ENCODE data around the gene TMEM79.
"Not testable (repeated sequence)": the region's sequence is repeated elsewhere in the genome, so short reads cannot be mapped to it uniquely, and the experiment has no call there.

The TMEM79 gene

DNA sequence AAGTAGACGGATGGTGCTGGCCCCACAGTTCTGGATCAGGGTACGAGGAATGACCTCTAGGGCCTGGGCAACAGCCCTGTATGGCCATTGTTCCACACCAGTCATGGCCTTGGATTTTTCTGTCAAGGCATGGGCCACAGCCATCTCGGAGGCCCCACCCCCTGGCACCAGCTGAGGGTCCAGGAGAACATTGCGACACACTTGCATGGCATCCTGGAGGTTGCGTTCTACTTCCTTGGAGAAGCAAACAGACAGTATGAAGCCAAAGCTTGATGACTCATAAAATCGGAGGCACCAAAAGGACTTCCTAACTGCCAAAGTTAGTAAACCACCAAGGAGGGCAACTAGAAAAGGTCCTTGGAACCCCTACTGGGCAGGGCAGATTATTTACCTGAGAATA, 26.8 kb downstream of the TMEM79 start:
- no peak for DNase-seq

DNA sequence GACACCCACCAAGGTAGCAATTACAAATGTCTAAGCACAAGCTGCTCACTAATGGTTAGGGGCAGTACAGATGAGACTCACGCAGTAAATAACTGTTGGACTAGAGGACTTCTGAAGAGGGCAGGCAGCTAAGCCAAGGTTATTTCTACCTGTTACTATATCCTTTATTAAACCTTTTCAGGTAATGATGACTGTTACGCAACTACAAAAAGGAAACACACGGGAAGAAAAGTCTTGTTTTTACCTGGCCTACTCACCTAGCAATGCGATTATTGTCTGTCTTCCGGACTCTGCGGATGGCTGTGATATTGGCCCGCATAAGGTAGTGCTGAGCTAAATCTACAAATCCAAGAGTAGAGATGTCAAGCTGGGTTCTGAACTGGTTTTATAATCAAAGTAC, 32.8 kb downstream of the TMEM79 start:
- no peak for DNase-seq

DNA sequence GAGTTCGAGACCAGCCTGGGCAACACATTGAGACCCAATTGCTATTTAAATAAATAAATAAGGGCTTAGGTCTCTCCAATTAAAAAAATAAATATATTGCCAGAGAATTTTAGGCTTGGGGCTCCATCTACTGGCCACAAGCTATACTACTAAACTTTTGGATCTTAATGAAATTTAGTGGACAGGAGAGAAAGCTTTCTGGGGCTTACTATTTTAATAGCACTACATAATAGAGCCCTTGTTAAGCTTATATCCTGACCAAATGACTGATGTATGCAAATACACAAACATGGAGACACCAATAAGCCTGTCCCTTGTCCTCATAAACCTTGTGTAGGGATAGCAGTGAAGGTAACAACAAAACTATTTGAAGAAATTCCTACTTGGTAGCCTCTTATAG, 35.5 kb downstream of the TMEM79 start:
- DNase-seq = no peak

DNA sequence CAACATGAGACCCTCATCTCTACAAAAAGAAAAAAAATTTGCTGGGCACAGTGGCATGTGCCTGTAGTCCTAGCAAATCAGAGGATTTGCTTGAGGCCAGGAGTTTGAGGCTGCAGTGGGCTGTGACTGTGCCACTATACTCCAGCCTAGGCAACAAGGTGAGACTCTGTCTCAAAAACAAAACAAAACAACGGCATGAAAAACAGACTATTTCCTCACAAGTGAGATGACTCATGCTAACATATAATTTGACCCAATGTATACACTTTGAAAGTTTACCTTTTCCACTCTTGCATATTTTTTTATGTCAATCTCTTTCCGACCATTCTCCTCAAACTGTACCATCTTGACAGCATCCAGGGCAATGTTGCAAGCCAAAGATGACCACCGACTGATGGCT, 36.4 kb downstream of the TMEM79 start:
- no peak for DNase-seq

DNA sequence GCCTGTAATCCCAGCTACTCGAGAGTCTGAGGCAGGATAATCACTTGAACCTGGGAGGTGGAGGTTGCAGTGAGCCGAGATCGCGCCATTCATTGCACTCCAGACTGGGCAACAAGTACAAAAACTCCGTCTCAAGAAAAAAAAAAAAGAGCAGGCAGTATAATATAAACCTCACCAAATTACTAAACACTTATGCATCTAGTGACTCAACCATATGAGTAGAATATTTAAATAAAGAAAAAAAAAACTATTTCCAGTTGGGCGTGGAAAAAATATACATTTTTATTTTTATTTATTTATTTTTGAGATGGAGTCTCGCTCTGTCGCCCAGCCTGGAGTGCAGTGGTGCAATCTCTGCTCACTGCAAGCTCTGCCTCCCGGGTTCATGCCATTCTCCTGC, 39.1 kb downstream of the TMEM79 start:
- not testable (repeated sequence) for DNase-seq

DNA sequence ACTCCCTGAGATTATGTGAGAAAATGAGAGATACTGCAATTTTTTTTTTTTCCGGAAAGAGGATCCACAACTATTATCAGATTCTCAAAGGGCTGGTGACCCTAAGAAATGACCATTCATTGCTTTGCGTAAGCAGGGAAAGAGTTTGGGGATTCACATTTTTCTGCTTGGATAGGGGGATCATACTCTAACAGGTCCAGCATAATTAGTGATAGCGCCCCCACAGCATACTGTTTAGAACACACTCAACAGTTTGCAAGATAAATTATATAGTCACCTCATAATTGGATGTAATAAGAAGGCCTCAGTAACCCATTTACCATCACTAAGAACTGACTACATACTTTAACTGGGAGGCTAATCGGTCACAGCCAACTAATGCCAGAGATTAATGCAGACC, 52.1 kb downstream of the TMEM79 start:
- DNase-seq = no peak

DNA sequence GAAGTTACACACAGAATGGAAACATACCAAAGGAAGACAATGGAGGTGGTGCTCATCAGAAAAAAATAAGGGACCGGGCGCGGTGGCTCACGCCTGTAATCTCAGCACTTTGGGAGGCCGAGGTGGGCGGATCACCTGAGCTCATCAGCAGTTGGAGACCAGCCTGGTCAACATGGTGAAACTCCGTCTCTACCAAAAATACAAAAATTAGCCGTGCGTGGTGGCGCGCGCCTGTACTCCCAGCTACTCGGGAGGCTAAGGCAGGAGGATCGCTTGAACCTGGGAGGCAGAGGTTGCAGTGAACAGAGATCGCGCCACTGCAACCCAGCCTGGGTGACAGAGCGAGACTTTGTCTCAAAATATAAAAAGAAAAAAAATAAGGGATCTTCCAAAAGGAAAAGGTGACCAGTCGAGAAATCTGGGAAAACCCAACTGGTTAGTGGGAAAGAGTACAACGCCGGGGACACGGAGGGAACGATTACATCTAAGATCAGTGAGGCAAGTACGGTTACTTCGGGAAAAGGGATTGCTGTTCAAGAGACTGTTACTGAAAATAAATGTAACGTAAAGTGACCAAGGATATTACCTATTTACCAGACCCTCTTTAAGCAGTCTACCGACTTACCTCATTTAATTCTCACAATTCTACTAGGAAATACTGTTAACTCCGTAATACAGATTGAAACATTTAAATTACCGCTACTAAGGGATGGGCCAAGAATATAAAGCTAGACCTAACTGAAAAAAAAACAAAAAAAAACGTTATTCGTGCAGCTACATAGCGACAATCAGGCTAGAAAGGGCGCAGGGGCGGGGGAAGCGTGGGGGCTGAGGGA, 53.1 kb downstream of the TMEM79 start:
- peak in 1 of 2 experiments; percentile 30 for DNase-seq

DNA sequence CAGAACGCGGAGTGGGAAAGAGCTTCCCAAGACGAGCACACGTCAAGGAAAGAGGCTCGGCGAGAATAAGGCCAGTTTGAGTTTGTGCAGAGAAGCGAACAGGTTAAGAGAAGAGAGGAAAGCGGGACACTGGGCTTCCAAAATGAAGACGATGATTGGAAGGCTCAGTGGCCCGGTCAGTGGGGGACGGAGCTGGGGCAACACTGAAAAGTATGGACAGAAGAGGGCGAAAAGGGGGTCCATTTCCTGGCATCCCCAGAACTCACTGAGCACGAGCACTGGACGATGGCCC, 53.7 kb downstream of the TMEM79 start:
- DNase-seq = peak in 1 of 2 experiments; percentile 23

DNA sequence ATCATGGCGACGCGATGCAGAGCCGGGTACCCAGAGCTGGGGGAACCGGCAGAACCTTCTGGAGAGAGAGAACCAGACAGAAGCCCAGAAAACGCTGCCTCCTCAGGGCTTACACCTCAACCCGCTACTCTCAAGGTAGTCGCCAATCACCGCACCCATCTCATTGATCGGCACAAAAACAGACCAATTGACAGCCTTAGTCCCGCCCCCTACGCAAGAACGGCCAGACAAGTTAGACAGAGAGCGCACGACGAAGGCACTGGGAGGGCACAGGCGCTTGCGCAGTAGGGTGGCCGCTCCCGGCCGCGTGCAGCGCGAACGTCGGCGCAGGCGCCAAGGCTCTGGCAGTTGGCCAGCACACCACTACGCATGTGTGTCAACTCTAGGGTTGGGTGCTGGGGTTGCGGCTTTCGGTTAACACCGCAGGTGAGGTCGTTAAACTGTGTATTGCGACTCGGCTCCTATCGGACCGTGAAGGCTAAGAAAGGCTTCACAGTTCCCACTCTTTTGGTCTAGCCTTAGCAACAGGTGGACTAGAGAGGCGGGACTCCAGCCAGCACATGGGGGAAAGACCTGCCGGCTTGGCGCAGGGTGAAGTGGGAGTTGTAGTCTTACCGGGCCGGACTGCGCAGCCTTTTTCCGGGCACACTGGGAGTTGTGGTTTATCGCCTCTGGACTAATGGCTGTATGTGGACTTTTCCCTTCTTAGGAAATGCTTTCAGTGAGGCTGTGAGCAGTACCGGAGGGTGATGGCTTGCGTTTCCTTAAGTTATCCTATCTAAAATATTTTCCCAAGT, 54.3 kb downstream of the TMEM79 start, which contains the start of the genes CCT3 and TSACC:
Gene CCT3 (minus strand): TSS at position 113 of the 797 bp plus-strand sequence. CDS start 108 bp downstream, at position 5.
Gene TSACC (plus strand): TSS at position 347 of the 797 bp plus-strand sequence. CDS start 1,232 bp downstream, outside the sequence.
- DNase-seq = peak; percentile 98
